Lower lobe of right lung (tissue), 2 donors: Measurements from ENCODE around the gene RELN. TPM values are rescaled to one million over a fixed set of nuclear protein-coding genes. Genes with fewer than 3 reads are reported as not detected.

Experiments
- ATAC-seq, 2 donors: fragments of 200-7000 bp; cut with Tn5 transposase; one replicate each; pipeline ENCODE4 v1.9.1; 2020 to 2022; ENCODE audit warnings: mild to moderate bottlenecking in 2 of 2, moderate library complexity in 2 of 2
- DNase-seq: peaks from one replicate; pipeline ENCODE4 v3.0.0-alpha.2; 2020
- H3K27ac ChIP-seq: fragments of 200-600 bp; one replicate; pipeline ENCODE4 v1.8.0; 2022
- H3K27me3 ChIP-seq: fragments of 200-600 bp; one replicate; pipeline ENCODE4 v1.8.0; 2022; ENCODE audit warnings: low read depth
- H3K36me3 ChIP-seq: fragments of 200-600 bp; one replicate; pipeline ENCODE4 v1.8.0; 2022; ENCODE audit warnings: mild to moderate bottlenecking
- H3K4me1 ChIP-seq: fragments of 200-600 bp; one replicate; pipeline ENCODE4 v1.8.0; 2022
- H3K4me3 ChIP-seq: fragments of 200-600 bp; one replicate; pipeline ENCODE4 v1.8.0; 2022; ENCODE audit warnings: mild to moderate bottlenecking
- H3K9me3 ChIP-seq: fragments of 200-600 bp; one replicate; pipeline ENCODE4 v1.8.0; 2022
- CTCF ChIP-seq: fragments of 200-600 bp; IDR thresholded peaks from one replicate; pipeline ENCODE4 v1.8.0; 2022; ENCODE audit warnings: antibody characterized with exemption, mild to moderate bottlenecking
- intact Hi-C: fragments of 100-400 bp; cut with DNase I; formaldehyde crosslinking; loops from one replicate; pipeline ENCODE4 v1.11.0; 2022
- total RNA-seq: library from RNA; stranded (reverse); fragmentation: NEBNext Ultra II Directional; extraction: Animal tissue kit (Norgen Biotek cat#: 25700); gene quantifications from one replicate; pipeline ENCODE4 v1.2.1, GENCODE V29; 2021
- donor health status: DM: no; HTN: yes; CAD: no; lungs with severe emphysema.

The RELN gene
- total RNA-seq, 1 donor from 2014 or later = 3.7 TPM

GRCh38 chr7:103809229-103809994 is 180.0 kb downstream of the RELN start:
- no peak overlapping the region for H3K4me3 ChIP-seq
- no peak for ATAC-seq
- no peaks in the 10 kb centered on the region for H3K4me1 ChIP-seq
- no peaks in the 10 kb centered on the region for H3K36me3 ChIP-seq
- intact Hi-C loops = no loop called here
- no peaks in the 10 kb centered on the region for H3K9me3 ChIP-seq
- H3K27ac ChIP-seq = no peak overlapping the region
- no peaks in the 10 kb centered on the region for H3K27me3 ChIP-seq
- TF ChIP-seq CTCF = no peak
- no peak for DNase-seq

DNA sequence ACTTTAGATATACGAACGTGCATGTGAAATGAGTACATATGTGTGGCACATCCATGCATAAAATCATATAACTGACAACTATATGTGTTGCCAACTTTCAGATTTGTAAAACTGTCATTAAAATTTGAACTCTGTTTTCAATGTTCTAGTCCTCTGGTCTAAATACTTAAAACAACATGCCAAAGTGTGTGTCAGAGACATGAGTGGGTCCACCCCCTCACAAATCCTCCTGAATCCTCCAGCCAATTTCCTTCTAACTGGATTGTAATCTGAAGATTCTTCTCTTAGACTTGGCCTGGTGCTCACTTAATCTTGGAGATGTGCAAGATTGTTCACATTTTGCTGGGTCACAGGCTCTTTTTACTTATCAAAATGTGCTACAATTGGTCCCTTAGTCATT is 184.1 kb downstream of the RELN start:
- no peaks in the 10 kb centered on the region for H3K4me1 ChIP-seq
- H3K9me3 ChIP-seq = no peaks in the 10 kb centered on the region
- H3K36me3 ChIP-seq = no peaks in the 10 kb centered on the region
- H3K27ac ChIP-seq = no peak overlapping the region
- intact Hi-C loops = no loop called here
- ATAC-seq (no peak), DNase-seq (no peak)
- no peaks in the 10 kb centered on the region for H3K27me3 ChIP-seq
- H3K4me3 ChIP-seq = no peak overlapping the region
- TF ChIP-seq CTCF = no peak

DNA sequence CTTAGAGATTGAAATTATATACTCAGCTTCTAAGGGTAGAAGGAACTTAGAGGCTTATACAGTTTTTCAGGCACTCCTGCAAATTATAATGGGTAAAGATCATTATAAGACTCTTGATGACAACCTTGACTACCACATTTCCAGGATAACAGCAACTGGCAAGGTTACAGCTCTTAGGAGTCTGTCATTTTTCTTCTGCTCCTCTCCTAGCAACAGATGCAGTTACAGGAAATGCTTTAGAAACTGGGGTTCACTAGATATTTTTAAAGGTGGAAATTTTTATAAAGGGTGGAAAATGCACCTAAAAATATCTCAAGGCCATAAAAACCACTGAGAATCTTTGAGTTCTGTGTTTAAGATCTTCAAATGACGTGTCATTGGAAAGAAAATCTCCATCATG is 185.8 kb downstream of the RELN start:
- DNase-seq (no peak), ATAC-seq (no peak)
- Histone ChIP-seq H3K36me3 (no peaks in the 10 kb centered on the region), H3K4me1 (no peaks in the 10 kb centered on the region), H3K27me3 (no peaks in the 10 kb centered on the region), H3K9me3 (no peaks in the 10 kb centered on the region), H3K27ac (no peak overlapping the region), H3K4me3 (no peak overlapping the region)
- TF ChIP-seq CTCF = no peak
- intact Hi-C loops = no loop called here

- Histone ChIP-seq H3K4me3 (no peak overlapping the region), H3K9me3 (no peaks in the 10 kb centered on the region), H3K27me3 (no peaks in the 10 kb centered on the region), H3K4me1 (no peaks in the 10 kb centered on the region), H3K36me3 (no peaks in the 10 kb centered on the region), H3K27ac (no peak overlapping the region)
- DNase-seq = no peak
- no peak for TF ChIP-seq CTCF
- no peak for ATAC-seq
- intact Hi-C loops = no loop called here
Measured at GRCh38 chr7:103799298-103799697, 190.2 kb downstream of the RELN start.

DNA sequence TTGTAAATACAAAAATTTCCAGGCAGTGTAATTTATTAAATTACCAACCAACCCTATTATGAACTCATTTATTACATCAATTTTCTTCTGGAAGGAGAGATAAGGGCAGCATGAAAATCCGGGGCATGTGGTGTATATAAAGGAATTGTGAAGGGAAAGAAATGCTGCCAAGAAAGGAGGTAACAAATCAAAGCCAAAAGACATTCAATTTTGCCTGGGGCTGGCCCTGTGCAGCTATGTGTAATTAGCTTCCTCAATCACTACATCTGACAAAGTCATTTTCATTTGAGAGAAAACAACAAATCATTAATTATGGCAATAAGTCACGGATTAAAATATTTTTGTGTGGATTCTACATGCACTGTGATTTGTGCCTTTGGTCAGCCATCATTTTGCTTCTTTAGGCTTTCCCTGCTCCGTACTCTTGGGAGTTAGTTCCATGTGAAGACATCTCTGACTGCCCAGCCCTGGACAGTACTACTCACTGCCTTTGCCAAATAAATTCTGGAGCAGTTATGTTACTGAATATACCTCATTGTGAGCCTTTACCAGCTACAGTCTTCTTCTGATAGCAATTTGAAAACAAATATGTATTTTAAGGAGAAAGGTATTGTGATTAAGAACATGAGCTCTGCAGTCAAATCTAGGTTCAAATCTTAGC is 191.7 kb downstream of the RELN start:
- Histone ChIP-seq H3K36me3 (no peaks in the 10 kb centered on the region), H3K9me3 (no peaks in the 10 kb centered on the region), H3K27me3 (no peaks in the 10 kb centered on the region), H3K27ac (no peak overlapping the region), H3K4me1 (no peaks in the 10 kb centered on the region), H3K4me3 (no peak overlapping the region)
- no peak for DNase-seq
- ATAC-seq = no peak
- TF ChIP-seq CTCF = no peak
- intact Hi-C loops = no loop called here
